Heart left ventricle (tissue), 13 donors: Measurements from ENCODE around the gene GCLM.

Experiments
- POLR2A ChIP-seq, 2 donors: fragments of 450-650 bp; IDR thresholded peaks; one replicate each; pipeline ENCODE4 v1.6.1; 2017; ENCODE audit warnings: antibody characterized with exemption in 2 of 2, mild to moderate bottlenecking in 2 of 2, moderate library complexity in 2 of 2
- TF ChIP-seq, protein P1 (sequence below), 12 donors: fragments of 200-600 bp; sonication (generic) in 4 of 12; IDR thresholded peaks; one replicate each; pipeline versions ENCODE4 v1.5.0 to v1.8.0; 2018 to 2022; ENCODE audit warnings: antibody characterized with exemption in 12 of 12, mild to moderate bottlenecking in 5 of 12
- donor health status: ischemic (EF 13 %, LVEDD 7.1; RV severe dilation, severe dysfunction).
- donor health status: DM: no; HTN: yes; CAD: no.
- donor health status: DM: no; HTN: no; CAD: no.
- donor health status: ischemic (EF 25% LVEDD 6.9; RV normal size, moderate dysfunction).
- donor health status: ischemic (EF 25% LVEDD 5.7; RV mildly dilated, moderate dysfunction).
- donor health status: ischemic (EF 35%, LVEDD 5.7; RV mildly dilated, moderate dysfunction).
- donor health status: nonischemic (EF 11% LVEDD 7.7; RV severe dilation, severe dysfunction).
- donor health status: DM: yes; HTN: yes; CAD: no.
- donor health status: PGD.
- donor health status: ischemic (EF 29% LVEDD 5.4; RV normal size, mild dysfunction).
- donor health status: nonischemic (EF 23%, LVEDD 6.1; RV moderate dilation, normal function).

DNA sequence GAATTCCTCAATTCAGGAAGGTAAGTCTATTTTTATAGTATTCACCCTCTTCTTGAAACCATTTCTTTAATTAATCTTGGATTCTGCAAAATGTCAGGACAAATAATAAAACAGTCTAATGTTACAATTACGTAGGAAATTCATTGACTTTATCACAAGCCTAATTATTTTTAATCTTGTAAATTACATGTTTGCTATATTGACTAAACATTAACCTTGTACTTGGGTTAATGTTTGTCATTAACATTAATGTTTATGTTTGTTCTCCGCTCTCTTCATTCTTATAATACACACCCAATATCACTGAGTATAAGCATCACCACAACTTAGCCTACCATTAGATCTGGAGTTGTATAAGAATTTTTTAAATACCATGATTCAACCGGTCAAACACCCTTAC, 2.8 kb downstream of the GCLM start:
- TF ChIP-seq, protein P1, sequence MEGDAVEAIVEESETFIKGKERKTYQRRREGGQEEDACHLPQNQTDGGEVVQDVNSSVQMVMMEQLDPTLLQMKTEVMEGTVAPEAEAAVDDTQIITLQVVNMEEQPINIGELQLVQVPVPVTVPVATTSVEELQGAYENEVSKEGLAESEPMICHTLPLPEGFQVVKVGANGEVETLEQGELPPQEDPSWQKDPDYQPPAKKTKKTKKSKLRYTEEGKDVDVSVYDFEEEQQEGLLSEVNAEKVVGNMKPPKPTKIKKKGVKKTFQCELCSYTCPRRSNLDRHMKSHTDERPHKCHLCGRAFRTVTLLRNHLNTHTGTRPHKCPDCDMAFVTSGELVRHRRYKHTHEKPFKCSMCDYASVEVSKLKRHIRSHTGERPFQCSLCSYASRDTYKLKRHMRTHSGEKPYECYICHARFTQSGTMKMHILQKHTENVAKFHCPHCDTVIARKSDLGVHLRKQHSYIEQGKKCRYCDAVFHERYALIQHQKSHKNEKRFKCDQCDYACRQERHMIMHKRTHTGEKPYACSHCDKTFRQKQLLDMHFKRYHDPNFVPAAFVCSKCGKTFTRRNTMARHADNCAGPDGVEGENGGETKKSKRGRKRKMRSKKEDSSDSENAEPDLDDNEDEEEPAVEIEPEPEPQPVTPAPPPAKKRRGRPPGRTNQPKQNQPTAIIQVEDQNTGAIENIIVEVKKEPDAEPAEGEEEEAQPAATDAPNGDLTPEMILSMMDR (IDR thresholded peaks at IDR 0.05) = no peak
- TF ChIP-seq POLR2A (IDR thresholded peaks at IDR 0.05) = no peak
